HG03280 (cell line): ENCODE results near the gene ALDH8A1.

Experiments used
- ATAC-seq: cut with Tn5 transposase; IDR thresholded peaks from one replicate; pipeline ENCODE4 v1.9.1; 2021; ENCODE audit warnings: mild to moderate bottlenecking, moderate library complexity; ENCODE audit not compliant: unreplicated experiment

Gene ALDH8A1, protein sequence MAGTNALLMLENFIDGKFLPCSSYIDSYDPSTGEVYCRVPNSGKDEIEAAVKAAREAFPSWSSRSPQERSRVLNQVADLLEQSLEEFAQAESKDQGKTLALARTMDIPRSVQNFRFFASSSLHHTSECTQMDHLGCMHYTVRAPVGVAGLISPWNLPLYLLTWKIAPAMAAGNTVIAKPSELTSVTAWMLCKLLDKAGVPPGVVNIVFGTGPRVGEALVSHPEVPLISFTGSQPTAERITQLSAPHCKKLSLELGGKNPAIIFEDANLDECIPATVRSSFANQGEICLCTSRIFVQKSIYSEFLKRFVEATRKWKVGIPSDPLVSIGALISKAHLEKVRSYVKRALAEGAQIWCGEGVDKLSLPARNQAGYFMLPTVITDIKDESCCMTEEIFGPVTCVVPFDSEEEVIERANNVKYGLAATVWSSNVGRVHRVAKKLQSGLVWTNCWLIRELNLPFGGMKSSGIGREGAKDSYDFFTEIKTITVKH

DNA sequence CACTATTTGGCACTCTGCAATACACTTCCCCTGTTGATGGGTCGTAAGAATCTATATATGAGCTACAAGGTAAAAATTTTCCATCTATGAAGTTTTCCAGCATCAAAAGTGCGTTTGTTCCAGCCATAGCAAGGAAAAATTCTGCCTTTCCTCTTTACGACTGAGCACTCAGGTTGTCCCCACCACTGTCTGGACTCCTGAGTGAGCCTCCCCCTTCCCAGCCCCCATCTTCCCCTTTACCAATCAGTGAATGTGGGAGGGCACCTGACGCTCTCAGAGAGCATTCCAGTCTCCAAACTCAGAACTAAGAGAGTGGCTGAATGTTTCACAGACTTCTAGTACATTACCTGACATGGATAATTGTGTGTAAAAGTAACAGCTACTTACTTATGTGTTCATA, at the start of gene ALDH8A1:
TSS of gene ALDH8A1 (minus strand) at position 175 of the 400 bp plus-strand sequence. CDS start at position 127, 48 bp downstream.
- ATAC-seq, result no peak

DNA sequence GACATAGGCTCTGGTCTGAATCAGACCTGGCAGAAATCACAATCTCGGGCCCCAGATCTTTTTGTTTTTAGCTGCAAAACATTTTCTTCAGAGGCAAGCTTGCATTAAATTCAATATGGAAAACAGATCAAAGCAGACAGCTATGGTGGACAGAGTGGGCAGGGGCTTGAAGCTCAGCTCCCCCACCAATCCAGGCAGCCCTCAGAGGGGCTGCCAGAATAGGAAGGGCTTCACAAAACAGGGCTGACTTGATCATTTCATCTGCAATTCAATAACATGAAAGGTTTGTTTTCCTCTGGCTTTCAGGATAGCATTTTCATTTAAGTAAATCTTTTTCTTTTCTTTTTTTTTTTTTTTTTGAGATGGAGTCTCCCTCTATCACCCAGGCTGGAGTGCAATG, 49.2 kb upstream of the ALDH8A1 start:
- ATAC-seq, result no peak

DNA sequence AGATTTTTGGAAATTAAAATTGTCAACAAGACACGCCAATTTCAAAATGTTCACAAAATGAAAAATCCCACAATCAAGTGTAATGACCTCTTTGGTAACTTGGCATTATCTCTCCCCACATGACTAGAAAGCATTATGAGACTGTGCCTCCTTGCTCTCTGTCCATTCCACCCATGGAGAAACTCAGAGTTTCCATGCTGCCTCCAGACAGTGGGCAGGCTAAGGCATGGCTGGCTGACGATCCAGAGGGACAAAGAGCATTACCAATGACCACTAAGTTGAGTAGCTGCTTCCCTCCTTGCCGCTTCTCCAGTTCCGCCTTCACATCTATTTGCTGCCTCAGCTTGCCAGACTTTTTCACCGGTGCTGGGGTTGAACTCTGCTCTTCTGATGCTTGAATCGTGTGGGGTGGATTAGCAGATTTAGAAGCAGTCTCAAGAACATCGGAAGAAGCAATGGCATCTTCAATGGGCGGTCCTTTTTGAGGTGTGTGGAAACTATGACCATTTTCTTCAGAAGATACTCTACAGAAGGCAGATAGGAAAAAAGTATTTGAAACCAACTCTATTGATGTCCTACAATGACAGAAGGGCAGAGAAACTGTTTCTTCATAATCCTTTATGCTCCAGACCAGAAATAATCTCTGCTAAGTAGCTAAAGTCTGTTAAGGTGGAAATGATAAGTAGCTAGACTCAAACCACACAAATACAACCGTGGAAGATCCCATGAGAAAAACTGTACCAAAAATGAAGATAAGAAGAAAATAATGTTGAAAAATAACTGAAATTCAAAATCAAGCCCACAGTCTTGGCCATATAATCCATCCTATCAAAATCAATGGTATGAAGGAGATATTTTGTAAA, 47.5 kb upstream of the ALDH8A1 start:
- ATAC-seq, result no peak

DNA sequence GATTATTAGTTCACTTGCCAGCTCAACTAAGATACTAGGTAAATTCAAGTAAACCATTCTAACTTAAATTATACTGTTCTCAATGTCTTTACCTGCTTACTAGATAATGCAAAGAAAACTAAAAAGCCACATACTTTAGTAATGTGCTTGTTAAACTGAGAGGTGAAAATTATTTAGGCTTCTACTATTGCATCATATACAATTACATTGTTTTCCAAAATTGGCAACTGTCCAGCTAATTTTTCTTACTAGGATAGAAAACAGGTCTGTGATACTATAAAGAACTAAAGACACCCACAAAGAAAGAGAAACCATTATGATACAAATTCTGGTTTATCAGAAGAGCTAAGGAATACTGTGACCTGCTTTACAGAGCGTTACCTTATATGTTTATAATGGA, 45.6 kb upstream of the ALDH8A1 start:
- no peak for ATAC-seq

DNA sequence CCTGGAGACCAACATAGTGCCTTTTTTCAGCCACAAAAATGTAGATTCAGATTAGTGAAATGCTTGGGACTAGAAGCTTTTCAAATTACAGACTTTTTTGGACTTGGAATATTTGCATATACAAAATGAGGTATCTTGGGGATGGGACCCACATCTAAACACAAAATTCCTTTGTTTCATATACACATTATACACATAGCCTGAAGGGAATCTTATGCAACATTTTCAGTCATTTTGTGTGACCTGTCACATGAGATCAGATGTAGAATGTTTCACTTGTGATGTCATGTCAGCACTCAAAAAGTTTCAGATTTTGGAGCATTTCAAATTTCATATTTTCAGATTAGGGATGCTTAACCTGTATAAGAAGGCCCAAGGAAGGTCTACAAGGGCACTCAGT, 44.5 kb upstream of the ALDH8A1 start:
- no peak for ATAC-seq

DNA sequence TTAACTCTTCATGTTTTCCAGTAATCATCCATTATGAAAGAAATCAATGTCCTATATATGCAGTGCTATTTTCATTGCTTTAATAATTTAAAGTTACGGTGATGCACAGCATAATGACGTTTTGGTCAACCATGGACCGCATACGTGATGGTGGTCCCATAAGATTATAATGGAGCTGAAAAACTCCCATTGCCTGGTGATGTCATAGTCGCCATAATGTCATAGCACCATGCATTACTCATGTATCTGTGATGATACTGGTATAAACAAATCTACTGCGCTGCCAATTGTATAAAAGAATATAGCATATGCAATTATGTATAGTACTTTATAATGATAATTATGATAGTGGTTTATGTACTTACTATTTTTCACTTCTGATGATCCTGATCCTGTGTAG, 42.3 kb upstream of the ALDH8A1 start:
- no peak for ATAC-seq

DNA sequence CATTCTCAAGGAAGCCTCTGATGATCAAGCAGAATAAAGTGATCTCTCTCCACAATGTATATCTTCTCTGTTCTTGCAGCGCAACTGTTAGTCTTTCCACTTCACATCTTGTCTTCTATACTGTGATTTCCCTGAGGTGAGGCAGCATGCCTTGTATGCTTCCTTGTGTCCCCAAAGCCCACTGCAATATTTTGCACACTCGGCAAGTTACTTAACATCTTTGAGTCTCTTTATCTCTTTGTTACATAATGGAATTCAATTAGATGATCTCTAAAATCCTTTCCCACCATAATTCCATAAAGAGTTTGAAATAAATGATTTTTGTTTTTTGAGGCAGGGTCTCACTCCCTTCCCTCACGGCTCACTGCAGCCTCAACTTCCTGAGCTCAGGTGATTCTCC, 40.4 kb upstream of the ALDH8A1 start:
- ATAC-seq, result no peak

DNA sequence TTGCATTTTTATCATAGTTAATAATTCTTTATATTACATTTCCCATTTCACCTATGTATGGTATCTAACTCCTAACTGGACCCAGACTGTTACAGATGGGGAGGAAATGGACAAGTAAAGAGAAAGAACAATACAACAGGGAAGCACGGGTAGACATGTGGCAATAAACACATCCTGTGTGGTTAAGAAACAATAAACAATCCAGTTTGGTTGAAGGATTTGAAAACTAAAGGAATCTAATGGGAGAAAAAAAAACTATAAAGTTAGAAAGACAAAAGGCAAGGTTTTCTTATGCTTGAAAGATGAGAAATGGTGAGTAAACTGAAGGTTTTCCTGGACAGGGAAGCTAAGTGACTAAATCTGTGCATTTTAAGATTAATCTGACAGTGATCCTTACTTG, 34.9 kb upstream of the ALDH8A1 start:
- ATAC-seq, result no peak

DNA sequence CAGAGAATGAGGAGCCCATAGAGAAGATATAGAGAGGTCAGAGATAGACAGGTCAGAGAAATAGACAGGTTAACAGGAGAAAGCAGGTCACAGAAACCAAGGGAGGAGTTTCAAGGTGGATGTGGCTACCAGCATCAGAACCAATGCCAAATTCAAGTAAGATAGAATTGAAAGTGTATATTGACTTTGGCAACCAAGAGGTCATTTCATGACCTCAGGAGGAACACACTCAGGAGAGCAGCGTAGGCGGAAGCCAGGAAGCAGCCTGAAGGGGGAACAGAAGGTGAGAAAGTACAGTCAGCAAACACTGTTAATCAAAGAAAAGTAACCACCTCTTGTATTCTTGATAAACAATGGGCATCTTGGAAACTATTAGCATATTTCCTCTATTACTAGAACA, 33.9 kb upstream of the ALDH8A1 start:
- no peak for ATAC-seq

DNA sequence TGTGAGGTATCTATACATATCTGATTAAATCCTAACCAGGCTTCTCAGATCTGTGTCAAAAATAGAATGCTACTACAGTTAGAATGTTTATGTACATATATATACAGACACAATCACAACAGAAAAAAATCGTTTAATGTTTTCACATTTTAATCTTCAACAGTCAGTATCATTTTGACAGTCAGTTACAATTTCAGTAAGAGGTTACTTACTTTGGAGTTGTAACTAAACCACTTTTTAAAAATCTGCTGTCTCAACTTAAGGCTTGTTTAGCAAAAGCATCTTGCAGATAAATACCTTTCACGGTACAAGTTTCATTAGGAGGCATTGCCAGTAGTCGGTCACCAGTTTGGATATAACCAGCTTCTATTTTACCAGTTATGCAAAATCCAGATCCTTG, 32.3 kb upstream of the ALDH8A1 start:
- no peak for ATAC-seq

DNA sequence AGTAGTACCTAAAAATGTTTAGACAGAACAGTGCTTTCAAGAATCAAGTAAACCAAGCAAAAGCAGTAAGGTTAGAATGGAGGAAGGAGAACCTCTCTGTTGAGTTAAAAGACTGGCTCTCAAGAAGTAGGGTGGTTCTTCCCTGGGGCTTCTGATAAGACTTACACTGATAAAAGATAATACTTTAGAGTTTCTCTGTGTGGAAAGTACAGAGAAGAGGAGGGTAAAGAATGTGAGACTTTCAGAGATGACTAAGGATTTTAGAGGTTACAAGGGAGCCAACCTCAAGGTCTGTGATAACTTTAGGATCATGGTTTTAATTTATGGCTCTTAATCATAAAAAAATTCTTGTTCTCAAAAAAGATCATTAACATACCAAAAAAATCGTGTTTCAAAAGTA, 30.9 kb upstream of the ALDH8A1 start:
- no peak for ATAC-seq

DNA sequence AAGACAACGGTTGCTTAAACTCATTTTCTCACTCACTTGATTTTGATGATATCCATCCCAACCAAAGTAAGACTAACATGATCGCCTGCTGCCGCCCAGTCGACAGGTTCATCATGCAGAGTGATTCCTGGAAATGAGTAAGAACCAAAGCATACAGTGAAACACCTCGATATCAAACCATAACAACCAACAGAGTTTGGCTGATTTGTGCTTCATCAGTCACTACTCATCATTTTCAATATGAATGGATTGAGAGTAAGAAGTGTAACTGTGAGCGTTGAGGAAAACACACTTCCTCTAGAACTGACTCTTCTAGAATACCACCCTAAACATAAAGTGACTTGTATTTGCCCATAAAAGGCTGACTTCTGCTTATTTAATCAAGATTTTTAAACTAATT, 29.2 kb upstream of the ALDH8A1 start:
- peak; percentile 80 for ATAC-seq

DNA sequence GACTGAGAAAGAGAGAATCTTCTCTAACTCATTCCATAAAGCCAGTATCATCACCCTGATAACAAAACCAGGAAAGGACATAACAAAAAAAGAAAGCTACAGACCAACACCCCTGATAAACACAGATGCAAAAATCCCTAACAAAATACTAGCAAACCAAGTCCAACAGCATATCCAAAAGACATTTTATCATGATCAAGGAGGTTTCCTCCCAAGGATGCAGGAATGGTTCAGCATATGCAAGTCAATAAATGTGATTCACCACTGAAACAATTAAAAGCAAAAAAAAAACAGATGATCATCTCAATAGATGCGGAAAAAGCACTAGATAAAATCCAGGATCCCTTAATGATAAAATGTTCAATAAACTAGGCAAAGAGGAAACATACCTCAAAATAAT, 24.5 kb upstream of the ALDH8A1 start:
- no peak for ATAC-seq

DNA sequence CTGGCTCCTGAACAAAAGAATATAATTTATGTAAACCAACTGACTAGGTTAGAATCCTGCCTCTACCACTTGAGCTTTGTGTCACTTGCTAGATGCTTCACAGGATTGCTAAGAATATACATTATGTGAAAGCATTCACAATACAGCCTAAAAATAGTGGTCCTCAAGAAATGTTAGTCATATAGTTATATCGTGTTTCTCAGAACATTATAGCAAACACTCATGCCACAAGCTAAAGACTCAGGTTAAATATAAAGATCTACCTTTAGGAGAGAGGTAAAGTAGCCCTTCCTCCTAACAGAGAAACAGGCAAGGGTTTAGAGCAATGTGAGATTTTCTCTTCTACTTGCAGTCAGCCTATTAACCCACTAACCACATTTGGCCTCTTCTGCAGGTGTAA, 17.8 kb upstream of the ALDH8A1 start:
- no peak for ATAC-seq

DNA sequence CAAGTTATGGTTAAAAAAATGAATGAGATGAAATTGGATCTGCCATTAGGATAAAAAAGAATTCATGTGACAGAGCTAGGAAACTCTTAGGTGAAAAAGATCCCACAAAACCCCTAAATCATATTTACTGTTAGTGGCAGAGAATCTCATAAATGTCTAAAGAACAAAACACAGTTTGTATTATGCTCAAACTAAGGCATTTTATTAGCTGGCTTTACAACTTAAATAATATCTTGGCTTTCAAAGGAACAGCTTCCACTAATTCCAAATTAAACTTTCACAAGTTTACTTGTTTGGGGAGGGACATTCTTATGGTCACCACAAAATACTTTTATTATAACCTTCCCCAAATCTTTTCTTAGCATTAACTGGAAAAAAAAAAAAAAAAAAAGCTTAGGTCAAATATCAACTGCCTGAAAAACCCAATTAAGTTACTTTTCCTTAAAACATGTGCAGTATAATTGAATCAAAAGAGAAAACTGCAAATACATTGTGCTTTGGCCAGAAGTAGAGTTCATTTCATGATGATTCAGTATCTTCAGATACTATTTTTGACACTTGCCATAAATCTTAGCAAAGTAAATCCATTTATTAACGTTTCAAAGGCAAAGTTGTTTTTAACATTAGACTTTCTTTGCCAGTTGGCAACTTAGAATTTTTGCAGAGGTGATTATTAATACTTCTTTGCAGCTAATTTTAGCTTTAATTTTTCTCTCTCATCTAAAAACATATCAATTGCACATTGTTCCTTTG, 14.7 kb upstream of the ALDH8A1 start:
- no peak for ATAC-seq

DNA sequence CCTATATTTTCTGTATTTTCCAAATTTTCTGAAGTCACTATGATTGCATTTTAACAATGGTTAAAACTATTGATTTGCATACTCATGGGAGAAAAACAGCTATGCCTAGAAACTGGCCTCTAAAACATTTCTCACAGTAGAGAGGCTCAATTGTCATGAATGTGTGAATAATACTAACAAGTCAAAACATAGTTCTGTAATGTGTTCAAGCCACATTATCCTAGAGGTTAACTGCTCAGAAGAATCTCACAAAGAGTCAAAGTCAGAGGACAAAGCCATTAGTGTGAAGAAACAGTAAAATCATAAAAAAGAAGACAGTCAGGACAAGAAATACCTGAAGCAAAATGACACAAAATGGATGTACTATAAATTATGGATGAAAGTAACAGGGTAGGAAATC, 12.5 kb upstream of the ALDH8A1 start:
- ATAC-seq, result no peak

DNA sequence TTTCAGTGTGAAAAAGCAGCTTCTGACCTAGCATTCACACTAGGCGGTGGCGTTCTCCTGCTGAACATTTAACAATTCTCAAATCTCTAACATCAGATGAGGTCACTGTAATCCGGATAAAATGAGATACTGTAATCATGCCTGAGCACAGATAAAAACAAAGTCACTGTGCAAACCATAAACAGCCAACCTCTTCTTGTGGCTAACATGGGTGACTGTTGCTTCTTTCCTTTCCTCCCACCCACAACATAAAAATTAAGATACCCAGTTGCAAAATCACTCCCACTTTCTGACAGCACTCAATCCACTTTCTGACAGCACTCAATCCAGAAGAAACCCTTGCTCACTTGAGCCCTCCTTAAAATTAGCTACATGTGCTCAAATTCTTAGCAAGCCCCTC, 11.5 kb upstream of the ALDH8A1 start:
- no peak for ATAC-seq

DNA sequence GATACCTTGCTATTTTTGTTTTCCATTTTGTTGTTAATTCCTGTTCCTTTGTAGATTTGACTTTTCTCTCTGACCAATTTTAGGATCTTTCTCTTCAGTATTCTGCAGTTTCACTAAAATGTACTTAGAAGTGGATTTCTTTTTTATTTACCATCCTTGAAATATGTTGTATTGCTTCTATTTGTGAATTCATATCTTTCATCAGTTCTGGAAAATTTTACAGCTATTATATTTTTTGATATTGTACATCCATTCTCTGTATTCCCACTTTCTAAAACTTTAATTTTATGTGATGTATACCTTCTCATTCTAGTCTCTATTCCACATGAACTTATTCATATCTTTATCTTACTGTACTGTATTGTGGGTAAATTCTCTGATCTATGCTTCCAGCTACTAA, 9.7 kb upstream of the ALDH8A1 start:
- ATAC-seq, result no peak

DNA sequence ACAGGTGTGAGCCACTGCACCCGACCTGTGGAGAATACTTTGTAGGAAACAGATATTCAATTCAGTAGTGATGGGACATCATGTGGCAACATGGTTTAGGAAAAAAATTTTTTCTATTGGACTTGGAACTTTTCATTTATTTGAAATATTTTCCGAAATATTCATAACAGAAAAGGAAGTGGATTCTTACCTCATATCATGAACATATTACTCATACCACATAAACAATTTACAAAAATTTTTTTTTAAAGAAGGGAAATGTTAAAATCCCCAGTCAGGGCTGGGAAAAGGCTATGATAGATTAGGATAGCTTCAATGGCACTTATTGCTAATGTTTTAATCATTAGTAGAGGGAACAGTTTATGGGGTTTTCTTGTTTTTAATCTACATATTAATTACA, 6.8 kb upstream of the ALDH8A1 start:
- no peak for ATAC-seq

DNA sequence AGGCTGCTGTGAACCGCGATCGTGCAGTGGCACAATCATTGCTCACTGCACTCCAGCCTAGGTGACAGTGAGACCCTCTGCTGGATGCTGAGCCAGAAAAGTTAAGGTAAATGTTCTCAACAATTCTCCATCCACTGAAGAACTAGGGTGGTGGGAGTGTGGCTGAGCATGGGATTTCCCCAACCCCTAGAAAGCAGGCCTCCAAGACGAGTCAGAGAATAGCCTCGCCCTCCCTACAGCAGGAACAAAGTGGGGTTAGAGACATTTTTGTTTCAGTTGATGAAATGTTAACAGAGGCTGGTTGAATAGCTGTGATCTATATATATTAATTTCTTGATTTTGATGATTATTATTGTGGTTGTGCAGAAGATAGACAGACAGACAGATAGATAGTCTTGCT, 6.1 kb upstream of the ALDH8A1 start:
- no peak for ATAC-seq

DNA sequence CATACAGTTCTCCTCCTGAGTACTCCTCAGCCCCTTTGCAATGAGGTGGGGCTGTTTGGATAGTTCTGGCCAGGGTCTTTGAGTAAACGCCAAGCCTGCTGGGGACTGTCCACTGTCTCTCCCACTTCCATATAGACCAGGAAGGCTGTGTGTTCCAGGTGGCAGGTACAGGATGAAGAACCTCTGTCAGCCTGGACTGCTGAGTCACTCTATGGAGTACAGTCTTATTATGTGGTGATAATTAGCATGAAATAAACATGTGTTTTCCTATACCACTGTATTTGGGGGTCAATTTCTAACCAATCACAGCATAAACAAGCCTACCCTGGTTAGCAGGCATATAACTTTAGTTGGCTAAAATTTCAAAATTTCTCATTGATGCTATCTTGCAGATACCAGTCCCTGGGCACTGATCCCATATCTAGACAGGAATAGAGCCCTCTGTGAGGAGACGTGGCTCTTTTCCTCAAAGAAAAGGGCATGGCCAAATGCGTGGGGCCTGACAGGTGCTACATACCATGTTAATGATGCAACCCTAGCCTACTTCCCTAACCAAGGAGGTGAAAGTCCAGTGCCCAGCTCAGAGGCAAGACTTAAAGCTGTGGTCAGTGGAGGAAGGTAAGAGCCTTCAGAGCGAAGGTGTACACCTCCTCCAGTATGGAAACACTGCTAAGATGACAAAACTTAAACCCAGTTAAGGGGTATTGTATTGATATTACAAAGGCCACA, 4.5 kb upstream of the ALDH8A1 start:
- ATAC-seq, result no peak
